ENCODE measurements around the gene ACOXL. TPM values are rescaled to one million over a fixed set of nuclear protein-coding genes. Genes with fewer than 3 reads are reported as not detected.

The ACOXL gene
- total and polyA plus RNA-seq, 9 of the 15 experiments (the other 6 are each of a cell fraction or from before 2014, with no cell fraction given) = 0.31 to 0.56 TPM; not detected in 7

GRCh38 chr2:110958346-110959119 lies 226.2 kb downstream of the ACOXL start:
- ChIA-PET CTCF (ENCODE audit: low intra/inter-chr PET ratio) (no interaction called here), POLR2A (interaction anchor here (0.7 kb wide), 1 partner anchor 98 kb away, joined by 3 read pairs; no protein-coding TSS in a partner anchor)
- Histone ChIP-seq H3K27me3 (ENCODE audit: control insufficient read depth in 2 of 2, insufficient read depth in 2 of 2, low read length in 2 of 2) (peaks cover 7 to 47% of the 10 kb centered on the region in 2 experiments), H3K36me3 (ENCODE audit: control insufficient read depth, insufficient read depth, low read length) (no peaks in the 10 kb centered on the region), H3K9ac (ENCODE audit: insufficient read depth in 1 of 2, low read depth in 2 of 2, low read length in 2 of 2) (no peak overlapping the region), H3K27ac (ENCODE audit: extremely low read depth, low read depth, low read length) (no peak overlapping the region), H3K9me3 (replicated peaks; ENCODE audit: control insufficient read depth, insufficient read depth, low read depth, low read length) (no peaks in the 10 kb centered on the region), H3K4me3 (no peak overlapping the region), H3K9me1 (ENCODE audit: control insufficient read depth, insufficient read depth, low read length) (no peaks in the 10 kb centered on the region), H3K4me2 (ENCODE audit: insufficient read depth, low read length) (no peak overlapping the region), H3K79me2 (ENCODE audit: control insufficient read depth, insufficient read depth, low read length) (no peaks in the 10 kb centered on the region), H2AFZ (ENCODE audit: low read depth, low read length) (no peak overlapping the region), H4K20me1 (replicated peaks; ENCODE audit: control insufficient read depth, insufficient read depth, low read length) (no peaks in the 10 kb centered on the region), H3K4me1 (replicated peaks in 1 of 2; ENCODE audit: control insufficient read depth in 2 of 2, insufficient read depth in 2 of 2, low read length in 2 of 2) (no peaks in the 10 kb centered on the region)
- no peak for TF ChIP-seq SIX5 (IDR thresholded peaks at IDR 0.05; ENCODE audit: borderline replicate concordance in 1 of 2, insufficient read depth in 1 of 2, low read depth in 1 of 2, low read length in 2 of 2)
- TF ChIP-seq ZNF77 (CRISPR knock-in tag; IDR thresholded peaks at IDR 0.05) = no peak
- TF ChIP-seq GATA2 (CRISPR knock-in tag; IDR thresholded peaks at IDR 0.05) = no peak
- TF ChIP-seq TBL1XR1 (IDR thresholded peaks at IDR 0.05; ENCODE audit: low read length in 2 of 2) = no peak
- no peak for TF ChIP-seq ERF (CRISPR knock-in tag; IDR thresholded peaks at IDR 0.05)
- TF ChIP-seq SIN3A (IDR thresholded peaks at IDR 0.05; ENCODE audit: borderline replicate concordance in 2 of 2, control insufficient read depth in 1 of 2, low read depth in 2 of 2, low read length in 2 of 2) = no peak
- no peak for TF ChIP-seq NUFIP1 (IDR thresholded peaks at IDR 0.05; ENCODE audit: partially characterized antibody)
- TF ChIP-seq ARNT (IDR thresholded peaks at IDR 0.05) = no peak
- DNase-seq (ENCODE audit: extremely low read depth in 1 of 4, low spot score in 3 of 4) (no peak), FAIRE-seq (no peak), ATAC-seq (no peak)
- BruUV-seq (replicated peaks) = no TSS peak
- intact Hi-C loops (cut with micrococcal nuclease) = no loop called here
- in situ Hi-C loops (cut with MboI) = no loop called here
- WGBS (ENCODE audit: insufficient coverage, low coverage, missing lambda C conversion rate) = 2% methylated on average over 6 of the region's 6 CpGs

All from K562 (cell line).